Stimulated activated CD4-positive, alpha-beta T cell treated with anti-CD3 and anti-CD28 coated beads, TNF-alpha, amount 100 ng/mL, for 4 hours (primary cell): ENCODE results near the gene VIM.
"Not testable (repeated sequence)": the region's sequence is repeated elsewhere in the genome, so short reads cannot be mapped to it uniquely, and the experiment has no call there.

Source experiments
- DNase-seq, 3 experiments: peaks; one replicate each; pipeline ENCODE4 v3.0.0-alpha.2; 2020; ENCODE audit warnings: low read depth in 3 of 3

VIM gene

DNA sequence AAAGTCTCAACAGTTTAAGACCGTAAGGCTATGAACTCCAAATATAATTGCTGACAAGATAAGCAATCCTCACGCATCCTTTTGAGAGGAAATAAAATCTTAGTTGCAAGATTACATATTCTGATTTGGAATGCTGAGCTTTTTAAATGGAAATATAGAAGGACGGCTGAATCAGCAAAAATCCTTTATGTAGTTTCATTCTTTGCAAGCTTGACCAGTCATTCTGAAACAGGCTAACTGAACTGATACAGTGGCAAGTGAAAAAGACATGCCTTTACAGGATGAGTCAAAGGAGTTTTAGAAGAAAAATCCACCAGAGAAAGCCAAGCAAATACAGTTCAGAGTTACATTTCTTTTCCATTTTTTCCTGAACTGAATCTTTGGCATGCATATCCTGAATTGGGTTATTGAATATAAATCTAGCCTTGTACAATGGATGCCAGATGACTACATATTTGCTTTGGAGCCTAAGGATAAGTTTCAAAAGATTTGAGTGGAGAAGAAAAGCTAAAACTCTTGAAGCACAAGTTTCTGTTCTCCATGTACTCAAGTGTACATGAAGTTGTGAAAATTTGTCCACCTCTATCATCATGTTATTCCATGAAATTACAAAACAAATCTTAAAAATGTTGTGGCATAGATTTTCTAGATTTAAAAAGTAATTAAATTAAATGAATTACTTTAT is 4.4 kb downstream of the VIM start:
- DNase-seq, result no peak

DNA sequence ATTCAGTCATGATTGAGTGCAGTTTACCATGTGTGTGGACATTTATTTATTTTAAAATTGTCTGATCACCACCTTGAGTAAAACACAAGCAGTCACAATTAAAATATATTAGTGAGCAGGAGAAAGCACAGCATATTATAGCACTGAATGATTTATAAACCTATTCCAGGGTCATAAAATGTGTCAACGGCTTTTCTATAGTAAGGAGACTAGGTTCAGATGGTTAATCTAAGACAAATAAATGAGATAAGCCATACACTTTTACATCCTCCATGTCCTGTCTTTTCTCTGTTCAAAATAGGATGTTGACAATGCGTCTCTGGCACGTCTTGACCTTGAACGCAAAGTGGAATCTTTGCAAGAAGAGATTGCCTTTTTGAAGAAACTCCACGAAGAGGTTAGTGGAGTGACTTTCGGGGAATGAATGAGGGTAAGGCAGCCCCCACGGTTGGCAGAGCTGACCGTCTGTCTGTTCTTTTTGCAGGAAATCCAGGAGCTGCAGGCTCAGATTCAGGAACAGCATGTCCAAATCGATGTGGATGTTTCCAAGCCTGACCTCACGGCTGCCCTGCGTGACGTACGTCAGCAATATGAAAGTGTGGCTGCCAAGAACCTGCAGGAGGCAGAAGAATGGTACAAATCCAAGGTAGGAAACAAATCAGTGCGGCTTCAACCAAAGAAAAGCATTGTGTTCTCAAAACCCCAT is 5.4 kb downstream of the VIM start:
- no peak for DNase-seq

DNA sequence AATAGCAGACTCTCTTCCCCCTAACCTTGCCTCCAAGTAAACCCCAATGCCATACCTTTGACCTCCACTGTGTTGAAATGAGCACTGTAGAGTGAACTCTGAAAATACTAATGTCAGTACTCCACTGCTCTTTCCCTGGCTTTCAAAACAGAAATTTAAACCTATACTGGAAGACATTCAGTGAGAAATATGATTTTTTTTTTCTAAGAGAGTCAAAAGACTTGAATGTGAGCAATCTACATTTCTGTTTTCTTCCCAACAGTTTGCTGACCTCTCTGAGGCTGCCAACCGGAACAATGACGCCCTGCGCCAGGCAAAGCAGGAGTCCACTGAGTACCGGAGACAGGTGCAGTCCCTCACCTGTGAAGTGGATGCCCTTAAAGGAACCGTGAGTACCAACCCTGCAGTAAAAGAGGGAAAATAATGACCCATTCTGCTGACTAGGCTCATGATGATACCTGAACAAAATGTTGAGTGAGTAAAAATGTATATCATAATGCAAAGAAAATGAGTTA is 6.4 kb downstream of the VIM start:
- DNase-seq, result no peak

DNA sequence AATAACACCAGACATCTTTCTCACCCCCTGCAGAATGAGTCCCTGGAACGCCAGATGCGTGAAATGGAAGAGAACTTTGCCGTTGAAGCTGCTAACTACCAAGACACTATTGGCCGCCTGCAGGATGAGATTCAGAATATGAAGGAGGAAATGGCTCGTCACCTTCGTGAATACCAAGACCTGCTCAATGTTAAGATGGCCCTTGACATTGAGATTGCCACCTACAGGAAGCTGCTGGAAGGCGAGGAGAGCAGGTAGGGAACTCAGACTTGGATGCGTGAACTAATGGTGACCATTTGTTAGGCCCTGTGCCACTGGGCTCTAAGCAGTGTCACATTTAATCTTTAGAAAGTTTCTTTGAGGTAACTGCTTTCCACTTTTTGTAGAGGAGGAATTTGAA is 7.1 kb downstream of the VIM start:
- DNase-seq, result no peak

DNA sequence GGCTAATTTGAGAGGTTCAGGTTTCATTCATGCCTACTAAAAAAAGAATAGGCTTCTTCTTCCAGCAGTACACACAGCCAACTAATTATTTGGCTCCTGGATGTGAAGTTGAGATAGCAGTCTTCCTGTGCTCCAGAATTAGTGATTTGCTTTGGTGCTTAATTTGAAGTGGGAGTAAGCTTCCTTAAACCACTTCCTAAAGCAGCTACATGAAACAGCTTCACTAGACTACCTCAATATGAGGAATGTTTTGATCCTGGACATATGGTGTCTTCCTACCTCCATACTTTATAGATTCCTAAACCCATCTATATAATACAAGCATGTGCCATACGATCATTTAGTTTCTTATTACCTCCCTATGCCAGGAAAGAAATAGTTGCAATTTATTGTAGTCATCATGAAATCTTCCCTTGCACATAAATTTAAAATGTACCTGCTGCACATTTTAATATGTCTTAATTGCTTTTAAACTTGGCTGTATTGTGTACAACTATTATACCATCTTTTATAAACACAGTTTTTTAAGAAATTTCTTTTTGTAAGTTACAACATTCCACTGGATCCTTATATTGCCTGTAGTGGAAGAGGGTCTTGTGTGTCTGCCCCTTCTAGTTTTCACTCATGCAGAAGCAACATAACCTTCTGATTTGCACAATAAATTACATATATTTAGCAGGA is 8.6 kb downstream of the VIM start:
- no peak for DNase-seq

DNA sequence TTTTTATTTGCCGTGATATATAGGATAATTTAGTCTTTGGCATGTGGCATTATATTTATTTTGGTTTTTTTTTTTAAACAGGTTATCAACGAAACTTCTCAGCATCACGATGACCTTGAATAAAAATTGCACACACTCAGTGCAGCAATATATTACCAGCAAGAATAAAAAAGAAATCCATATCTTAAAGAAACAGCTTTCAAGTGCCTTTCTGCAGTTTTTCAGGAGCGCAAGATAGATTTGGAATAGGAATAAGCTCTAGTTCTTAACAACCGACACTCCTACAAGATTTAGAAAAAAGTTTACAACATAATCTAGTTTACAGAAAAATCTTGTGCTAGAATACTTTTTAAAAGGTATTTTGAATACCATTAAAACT is 9.1 kb downstream of the VIM start:
- DNase-seq, result no peak

DNA sequence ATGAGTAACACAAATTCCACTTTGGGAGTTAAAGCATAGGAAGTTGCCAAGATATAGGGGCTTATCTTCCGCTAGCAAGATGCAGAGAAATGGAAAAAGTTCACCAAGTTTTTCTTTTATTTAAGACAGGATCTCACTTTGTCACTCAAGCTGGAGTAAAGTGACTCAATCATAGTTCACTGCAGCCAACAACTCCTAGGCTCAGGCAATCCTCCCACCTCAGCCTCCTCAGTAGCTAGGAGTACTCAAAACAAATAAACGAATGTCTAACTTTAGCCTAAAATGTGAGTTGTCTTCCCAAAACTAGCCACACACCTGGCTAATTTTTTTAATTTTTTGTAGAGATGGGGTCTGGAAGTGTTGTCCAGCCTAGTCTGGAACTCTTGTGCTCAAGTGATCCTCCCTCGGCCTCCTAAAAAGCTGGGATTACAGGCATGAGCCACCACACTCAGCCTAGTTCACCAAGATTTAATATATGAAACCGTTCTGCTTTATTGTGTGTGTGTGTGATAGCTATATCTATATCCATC is 9.9 kb downstream of the VIM start:
- DNase-seq, result no peak

DNA sequence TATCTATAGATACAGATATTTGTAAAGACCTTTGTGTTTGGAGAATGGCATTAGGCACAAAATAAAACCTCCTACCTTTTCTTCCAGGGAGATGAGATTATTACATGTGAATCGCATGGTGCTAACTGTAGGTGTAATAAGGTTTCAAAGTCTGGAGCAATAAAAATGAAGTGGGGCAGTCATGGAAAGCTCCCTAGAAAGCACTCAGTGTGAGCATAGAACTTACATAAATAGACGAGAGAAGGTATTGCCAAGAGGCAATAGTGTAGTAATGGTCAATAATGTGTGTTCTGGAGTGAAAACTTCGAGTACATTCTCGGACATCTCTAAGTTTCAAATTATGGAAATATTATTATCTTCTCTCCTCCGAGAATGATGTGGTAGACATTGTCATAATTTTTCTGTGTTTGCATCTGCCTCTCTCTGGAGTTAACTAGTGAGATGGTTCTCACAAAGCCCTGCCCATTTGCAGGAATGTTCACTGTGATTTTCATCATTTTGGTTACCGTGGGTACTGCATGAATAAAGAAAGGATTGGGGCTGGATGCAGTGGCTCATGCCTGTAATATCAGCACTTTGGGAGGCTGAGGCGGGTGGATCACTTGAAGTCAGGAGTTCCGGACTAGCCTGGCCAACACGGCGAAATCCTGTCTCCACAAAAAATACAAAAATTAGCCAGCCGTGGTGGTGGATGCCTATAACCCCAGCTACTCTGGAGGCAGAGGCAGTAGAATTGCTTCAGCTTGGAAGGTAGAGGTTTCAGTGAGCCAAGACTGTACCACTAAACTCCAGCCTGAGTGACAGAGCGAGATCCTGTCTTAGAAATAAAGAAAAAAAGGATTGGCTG is 10.6 kb downstream of the VIM start:
- DNase-seq, result no peak

DNA sequence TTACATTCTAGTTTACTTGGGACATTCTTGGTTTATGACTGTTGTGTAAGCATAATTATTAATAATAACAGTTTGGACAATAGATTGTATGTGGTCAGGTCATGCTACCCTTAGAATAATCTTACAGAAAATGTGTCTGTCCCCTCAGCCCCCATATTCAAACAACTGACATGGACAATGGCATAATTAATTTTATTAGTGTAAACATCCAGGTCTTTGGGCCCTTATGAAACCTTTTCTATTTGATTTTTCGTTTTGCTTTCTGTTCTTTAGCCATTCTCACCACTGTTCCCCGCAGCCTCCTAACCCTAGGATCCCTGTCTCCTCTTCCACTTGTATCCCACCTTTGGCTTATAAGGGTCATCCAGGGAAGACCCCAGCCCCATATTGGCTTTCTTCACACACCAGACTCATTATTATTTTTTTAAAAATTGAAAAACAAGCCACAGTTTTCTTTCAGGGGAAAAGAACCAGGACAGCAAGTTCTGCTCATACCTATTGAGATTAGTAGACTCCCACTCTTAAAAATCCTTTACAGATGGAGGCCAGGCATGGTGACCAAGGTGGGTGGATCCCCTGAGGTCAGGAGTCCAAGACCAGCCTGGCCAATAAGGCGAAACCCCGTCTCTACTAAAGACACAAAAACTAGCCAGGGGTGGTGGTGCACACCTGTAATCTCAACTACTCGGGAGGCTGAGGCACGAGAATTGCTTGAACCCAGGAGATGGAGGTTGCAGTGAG is 11.5 kb downstream of the VIM start:
- no peak for DNase-seq

DNA sequence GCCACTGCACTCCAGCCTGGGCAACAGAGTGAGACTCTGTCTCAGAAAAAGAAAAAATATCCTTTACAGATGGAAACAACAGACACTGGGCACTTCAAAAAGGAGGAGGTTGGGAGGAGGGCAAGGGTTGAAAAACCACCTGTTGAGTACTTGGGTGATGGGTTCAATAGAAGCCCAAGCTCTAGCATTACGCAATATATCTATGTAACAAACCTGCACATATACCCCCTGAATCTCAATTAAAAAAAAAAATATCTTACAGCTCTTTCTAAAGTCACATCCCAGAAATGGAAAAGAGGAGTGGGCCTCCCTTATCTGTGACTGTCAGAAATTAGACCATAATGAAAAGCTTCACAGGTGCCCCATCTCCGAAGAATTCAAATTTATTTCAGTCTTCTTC is 12.1 kb downstream of the VIM start:
- DNase-seq, result no peak

DNA sequence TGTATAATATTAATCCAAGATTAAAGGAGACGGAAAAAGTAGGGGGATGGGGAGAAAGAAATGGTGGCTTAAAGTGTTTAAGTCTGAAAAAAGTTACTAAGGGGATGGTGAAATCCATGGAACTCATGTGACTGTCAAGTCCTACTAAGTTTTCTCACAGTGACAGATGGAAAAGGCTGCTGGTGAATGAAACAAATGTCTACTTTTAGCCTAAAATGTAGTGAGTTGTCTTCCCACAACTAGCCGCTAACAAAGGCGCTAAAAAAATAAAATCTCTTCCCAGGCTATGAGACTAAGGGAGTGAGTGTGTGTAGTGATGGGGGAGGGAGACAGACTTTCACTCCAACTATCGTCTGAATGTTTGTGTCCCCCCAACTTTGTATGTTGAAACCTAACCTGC is 12.6 kb downstream of the VIM start:
- no peak for DNase-seq

DNA sequence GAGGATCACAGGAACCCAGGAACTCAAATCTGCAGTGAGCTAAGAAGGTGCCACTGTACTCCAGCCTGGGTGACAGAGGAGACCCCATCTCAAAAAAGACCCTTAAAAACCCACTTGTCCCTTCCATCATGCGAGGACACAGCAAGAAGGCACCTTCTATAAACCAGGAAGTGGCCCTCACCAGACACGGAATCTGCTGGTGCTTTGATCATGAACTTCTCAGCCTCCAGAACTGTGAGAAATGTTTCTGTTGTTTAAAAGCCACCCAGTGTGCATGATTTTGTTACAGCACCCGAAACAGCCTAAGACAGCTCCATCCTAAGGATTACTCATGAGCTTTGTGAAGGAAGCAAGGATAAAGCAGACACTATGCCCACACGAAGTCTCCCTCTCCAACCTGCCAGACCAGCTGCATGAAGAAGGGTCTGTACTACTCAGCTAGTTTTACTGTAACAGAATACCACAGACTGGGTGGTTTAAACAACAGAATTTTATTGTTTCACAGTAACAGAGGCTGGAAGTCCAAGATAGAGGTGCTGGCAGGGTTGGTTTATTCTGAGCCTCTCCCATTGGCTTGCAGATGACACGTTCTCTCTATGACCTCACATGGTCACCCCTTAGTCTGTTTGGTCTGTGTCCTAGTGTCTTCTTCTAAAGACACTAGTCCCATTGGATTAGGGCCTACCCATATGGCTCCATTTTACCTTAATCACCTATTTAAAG is 13.7 kb downstream of the VIM start:
- no peak for DNase-seq

DNA sequence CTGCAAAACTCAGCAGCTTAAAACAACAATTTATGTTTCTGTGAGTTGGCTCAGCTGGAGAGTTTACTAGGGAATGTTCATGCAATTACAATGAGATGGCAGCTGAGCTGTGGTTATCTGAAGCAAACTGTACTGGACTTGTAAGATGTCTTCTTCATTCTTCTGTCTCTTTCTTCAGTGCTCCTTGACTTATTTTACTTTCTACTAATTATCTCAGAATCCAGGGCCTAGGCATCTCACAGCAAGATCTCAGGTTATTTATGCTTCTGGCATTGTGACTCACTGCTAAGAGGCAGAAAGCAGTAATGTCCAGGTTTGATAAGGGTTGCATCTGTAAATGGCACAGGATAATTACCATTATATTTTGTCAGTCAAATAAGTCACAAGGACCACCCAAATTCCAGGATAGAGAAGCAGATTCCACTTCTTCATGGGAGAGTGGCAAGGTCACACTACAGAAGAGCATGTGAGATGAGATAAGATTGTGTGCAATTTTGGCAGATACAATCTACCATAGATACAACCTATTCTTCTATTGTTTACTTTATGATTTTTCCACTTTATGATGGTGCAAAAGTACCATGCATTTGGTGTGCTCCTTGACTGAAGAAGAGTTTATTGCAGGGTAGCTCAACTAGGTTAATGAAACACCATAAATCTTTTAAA is 16.8 kb downstream of the VIM start:
- DNase-seq, result no peak

DNA sequence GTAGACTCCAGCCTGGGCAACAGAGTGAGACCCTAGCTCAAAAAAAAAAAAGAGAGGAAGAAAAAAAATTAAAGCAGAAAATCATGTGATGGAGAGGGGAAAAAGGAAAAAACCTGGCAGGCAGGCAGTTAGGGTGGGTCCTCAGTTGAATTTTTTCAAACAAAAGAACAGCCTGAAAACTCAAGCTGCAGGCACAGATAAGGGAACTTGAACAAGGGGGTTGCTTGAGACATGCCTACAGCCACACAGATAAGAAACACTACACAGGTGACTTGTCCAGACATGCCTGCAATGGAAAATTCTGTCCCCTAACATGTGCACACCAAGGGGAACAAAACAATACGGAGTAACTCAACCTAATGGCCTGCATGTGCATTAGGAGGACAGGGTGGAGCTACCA is 19.2 kb downstream of the VIM start:
- no peak for DNase-seq

DNA sequence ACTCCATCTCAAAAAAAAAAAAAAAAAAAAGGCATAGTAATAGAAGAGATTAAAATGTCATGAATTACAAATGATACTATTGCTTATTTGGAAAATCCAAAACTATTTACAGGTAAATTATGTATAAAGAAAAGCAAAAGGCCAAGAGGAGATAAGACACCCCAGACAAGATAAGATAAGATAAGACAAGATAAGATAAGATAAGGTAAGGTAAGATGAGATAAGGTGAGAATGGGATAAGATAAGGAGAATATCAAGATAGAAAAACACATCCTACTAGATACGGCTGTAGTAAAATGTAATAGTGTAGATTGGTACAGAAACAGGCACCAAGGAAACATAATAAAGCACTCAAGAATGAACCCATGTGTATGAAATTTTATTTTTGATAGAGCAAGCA is 20.9 kb downstream of the VIM start:
- DNase-seq, result no peak

DNA sequence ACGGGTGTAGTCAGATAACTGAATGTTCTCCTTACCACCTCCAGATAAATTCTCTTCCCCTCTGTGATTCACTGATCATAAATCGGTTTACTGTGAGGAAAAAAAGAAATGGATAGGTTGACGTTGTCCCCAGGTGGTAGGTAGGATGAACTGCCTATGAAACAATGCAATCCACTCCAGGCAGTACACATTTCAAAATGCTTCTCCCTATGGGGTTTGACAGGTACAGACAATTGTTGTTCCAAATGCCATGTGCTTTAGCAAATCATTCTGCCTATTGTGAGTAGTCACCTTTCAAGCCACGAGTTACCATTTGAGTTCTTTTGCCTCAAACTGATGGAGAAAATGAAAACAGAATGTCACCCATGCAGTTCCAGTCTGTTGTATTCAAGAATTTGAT is 21.8 kb downstream of the VIM start:
- DNase-seq, result no peak

DNA sequence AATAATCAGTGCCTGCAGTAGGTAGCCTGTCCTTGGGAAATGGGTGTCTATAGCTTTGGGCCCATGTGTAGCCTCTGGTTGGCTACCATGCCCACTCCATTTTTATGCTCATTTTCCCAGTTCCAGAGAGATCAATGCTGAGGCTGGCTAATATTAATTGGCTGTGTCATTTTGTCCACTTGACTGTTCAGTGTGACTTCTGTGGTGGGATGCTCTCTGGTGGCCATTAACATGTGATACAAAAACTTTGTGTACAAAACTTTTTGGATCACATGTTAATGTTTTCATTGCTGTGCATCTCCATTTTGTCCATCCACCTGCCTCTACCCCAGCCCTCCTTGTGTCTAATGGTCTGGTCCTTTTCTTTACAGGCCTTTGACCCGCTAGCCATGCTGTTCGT is 22.7 kb downstream of the VIM start:
- no peak for DNase-seq

DNA sequence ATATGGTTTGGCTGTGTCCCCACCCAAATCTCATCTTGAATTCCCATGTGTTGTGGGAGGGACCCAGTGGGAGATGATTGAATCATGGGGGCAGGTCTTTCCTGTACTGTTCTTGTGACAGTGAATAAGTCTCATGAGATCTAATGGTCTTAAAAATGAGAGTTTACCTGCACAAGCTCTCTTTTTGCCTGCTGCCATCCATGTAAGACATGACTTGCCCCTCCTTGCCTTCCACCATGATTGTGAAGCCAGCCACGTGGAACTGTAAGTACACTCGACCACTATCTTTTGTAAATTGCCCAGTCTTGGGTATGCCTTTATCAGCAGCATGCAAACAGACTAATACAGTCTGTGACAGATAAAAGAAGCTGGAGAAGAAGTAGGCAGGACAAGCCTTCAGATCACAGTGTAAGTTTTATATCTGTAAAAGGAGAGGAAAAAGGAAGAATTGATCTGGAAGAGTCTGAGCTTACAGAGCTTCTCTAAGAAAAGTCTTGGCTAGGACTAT is 26.6 kb downstream of the VIM start:
- DNase-seq, result not testable (repeated sequence)

DNA sequence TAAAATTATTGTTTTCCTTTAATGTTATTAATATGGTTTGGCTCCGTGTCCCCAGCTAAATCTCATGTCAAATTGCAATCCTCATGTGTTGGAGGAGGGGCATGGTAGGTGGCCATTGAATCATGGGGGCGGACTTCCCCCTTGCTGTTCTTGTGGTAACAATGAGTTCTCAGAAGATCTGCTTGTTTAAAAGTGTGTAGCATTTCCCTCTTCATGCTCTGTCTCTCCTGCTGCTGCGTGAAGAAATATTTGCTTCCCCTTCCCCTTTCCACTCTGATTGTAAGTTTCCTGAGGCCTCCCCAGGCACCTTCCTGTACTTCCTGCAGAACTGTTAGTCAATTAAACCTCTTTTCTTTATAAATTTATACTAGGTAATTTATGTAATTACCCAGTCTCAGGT is 27.5 kb downstream of the VIM start:
- no peak for DNase-seq

DNA sequence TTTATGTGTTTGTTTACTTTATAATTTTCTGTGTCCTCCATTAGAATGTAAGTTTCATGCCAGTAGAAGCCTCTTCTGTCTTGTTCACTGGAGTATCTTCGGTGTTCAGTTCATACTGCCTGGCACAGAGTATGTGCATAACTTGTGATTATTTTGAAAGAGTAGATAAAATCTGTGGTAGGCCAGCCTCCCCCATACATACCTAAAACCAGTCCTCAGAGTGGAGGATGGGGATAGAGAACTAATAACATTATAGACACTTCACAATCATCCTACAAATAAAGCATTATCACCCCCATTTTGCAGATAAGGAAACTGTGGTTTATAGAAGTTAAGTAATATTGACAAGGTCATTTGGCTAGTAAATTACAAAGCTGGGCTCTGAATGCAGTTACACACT is 28.0 kb downstream of the VIM start:
- no peak for DNase-seq
